GM12801 (cell line): Measurements from ENCODE around the gene NRXN3.

Experiments
- TF ChIP-seq, protein P1 (sequence below): IDR thresholded peaks from one replicate; pipeline ENCODE4 v1.5.1; 2011; ENCODE audit warnings: control low read depth; ENCODE audit not compliant: insufficient read length; ENCODE audit errors: extremely low read depth

The NRXN3 gene

GRCh38 chr14:78399316-78399889 is 229.2 kb downstream of the NRXN3 start:
- TF ChIP-seq, protein P1, sequence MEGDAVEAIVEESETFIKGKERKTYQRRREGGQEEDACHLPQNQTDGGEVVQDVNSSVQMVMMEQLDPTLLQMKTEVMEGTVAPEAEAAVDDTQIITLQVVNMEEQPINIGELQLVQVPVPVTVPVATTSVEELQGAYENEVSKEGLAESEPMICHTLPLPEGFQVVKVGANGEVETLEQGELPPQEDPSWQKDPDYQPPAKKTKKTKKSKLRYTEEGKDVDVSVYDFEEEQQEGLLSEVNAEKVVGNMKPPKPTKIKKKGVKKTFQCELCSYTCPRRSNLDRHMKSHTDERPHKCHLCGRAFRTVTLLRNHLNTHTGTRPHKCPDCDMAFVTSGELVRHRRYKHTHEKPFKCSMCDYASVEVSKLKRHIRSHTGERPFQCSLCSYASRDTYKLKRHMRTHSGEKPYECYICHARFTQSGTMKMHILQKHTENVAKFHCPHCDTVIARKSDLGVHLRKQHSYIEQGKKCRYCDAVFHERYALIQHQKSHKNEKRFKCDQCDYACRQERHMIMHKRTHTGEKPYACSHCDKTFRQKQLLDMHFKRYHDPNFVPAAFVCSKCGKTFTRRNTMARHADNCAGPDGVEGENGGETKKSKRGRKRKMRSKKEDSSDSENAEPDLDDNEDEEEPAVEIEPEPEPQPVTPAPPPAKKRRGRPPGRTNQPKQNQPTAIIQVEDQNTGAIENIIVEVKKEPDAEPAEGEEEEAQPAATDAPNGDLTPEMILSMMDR, result no peak

- TF ChIP-seq, protein P1, result no peak
Observed at GRCh38 chr14:78401866-78402265, 231.7 kb downstream of the NRXN3 start.

- TF ChIP-seq, protein P1, result no peak
Observed at GRCh38 chr14:78403278-78403815, 233.2 kb downstream of the NRXN3 start.

GRCh38 chr14:78405079-78405856 is 235.1 kb downstream of the NRXN3 start:
- TF ChIP-seq, protein P1, result no peak

- TF ChIP-seq, protein P1, result no peak
Observed at GRCh38 chr14:78412475-78412874, 242.3 kb downstream of the NRXN3 start.

- TF ChIP-seq, protein P1, result no peak
Observed at GRCh38 chr14:78414172-78414571, 244.0 kb downstream of the NRXN3 start.

DNA sequence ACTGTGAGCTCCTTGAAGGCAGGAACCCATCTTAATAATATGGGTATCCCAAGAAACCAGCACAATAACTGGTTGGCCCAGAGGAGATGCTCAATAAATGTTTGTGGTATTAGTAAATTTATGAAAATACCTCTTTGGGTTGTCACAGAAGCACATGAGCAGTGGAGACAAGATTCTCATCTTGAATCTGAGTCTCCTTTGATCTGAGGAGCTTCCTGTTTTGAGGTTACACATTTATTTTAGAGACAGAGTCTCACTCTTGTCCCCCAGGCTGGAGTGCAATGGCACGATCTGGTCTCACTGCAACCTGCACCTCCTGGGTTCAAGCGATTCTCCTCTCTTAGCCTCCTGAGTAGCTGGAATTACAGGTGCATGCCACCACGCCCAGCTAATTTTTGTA is 247.4 kb downstream of the NRXN3 start:
- TF ChIP-seq, protein P1, result no peak
